GM12892 (cell line): ENCODE data around the gene FAM83B.

Experiments
- POLR2A ChIP-seq: IDR thresholded peaks from 2 replicates; pipeline ENCODE4 v1.6.1; 2011; ENCODE audit warnings: low read depth, low read length, control low read depth
- POLR2AphosphoS5 ChIP-seq: IDR thresholded peaks from 2 replicates; pipeline ENCODE4 v1.6.1; 2011; ENCODE audit warnings: low read depth, low read length, control low read depth

GRCh38 chr6:54958446-54958845, 111.9 kb downstream of the FAM83B start:
- TF ChIP-seq POLR2AphosphoS5 = no peak
- TF ChIP-seq POLR2A = no peak
